ENCODE results near the gene MYLK4.

MYLK4 gene

GRCh38 chr6:2639167-2639566, 111.6 kb downstream of the MYLK4 start:
- Mint-ChIP-seq H3K36me3 (no peaks in the 10 kb centered on the region), H3K27me3 (peaks cover 61% of the 10 kb centered on the region), H3K27ac (no peak overlapping the region), H3K9me3 (no peaks in the 10 kb centered on the region), H3K4me1 (peaks cover 13% of the 10 kb centered on the region), H3K4me3 (no peak overlapping the region)
- ATAC-seq, result no peak

GRCh38 chr6:2636672-2637071, 114.0 kb downstream of the MYLK4 start:
- Mint-ChIP-seq H3K36me3 (no peaks in the 10 kb centered on the region), H3K27ac (no peak overlapping the region), H3K9me3 (no peaks in the 10 kb centered on the region), H3K4me3 (no peak overlapping the region), H3K27me3 (peaks cover 45% of the 10 kb centered on the region), H3K4me1 (peaks cover 13% of the 10 kb centered on the region)
- no peak for ATAC-seq

- Mint-ChIP-seq H3K4me1 (peaks cover 9% of the 10 kb centered on the region), H3K9me3 (no peaks in the 10 kb centered on the region)
Observed at GRCh38 chr6:2635911-2636310, 114.8 kb downstream of the MYLK4 start.

GRCh38 chr6:2634139-2634964, 116.4 kb downstream of the MYLK4 start:
- Mint-ChIP-seq H3K4me1 (peaks cover 6% of the 10 kb centered on the region), H3K36me3 (no peaks in the 10 kb centered on the region), H3K27ac (peak overlapping the region; percentile 67), H3K27me3 (peaks cover 26% of the 10 kb centered on the region), H3K4me3 (peak overlapping the region; percentile 81), H3K9me3 (no peaks in the 10 kb centered on the region)
- peak; percentile 91 for ATAC-seq

More at GRCh38 chr6:2635911-2636310, 114.8 kb downstream of the MYLK4 start:
- no peak overlapping the region for H3K4me3 Mint-ChIP-seq
- H3K27me3 Mint-ChIP-seq, result peaks cover 38% of the 10 kb centered on the region
- no peaks in the 10 kb centered on the region for H3K36me3 Mint-ChIP-seq
- ATAC-seq, result no peak
- no peak overlapping the region for H3K27ac Mint-ChIP-seq

- peaks cover 20% of the 10 kb centered on the region for H3K27me3 Mint-ChIP-seq
- H3K4me1 Mint-ChIP-seq, result peaks cover 6% of the 10 kb centered on the region
- H3K9me3 Mint-ChIP-seq, result no peaks in the 10 kb centered on the region
- peak overlapping the region; percentile 81 for H3K4me3 Mint-ChIP-seq
- no peak for ATAC-seq
- no peaks in the 10 kb centered on the region for H3K36me3 Mint-ChIP-seq
- H3K27ac Mint-ChIP-seq, result peak overlapping the region; percentile 67
Observed at GRCh38 chr6:2633736-2634135, 117.0 kb downstream of the MYLK4 start.

- peaks cover 14% of the 10 kb centered on the region for H3K27me3 Mint-ChIP-seq
- H3K4me3 Mint-ChIP-seq, result no peak overlapping the region
Observed at GRCh38 chr6:2632976-2633584, 117.6 kb downstream of the MYLK4 start.

GRCh38 chr6:2632368-2632767, 118.4 kb downstream of the MYLK4 start:
- H3K9me3 Mint-ChIP-seq, result no peaks in the 10 kb centered on the region
- peaks cover 6% of the 10 kb centered on the region for H3K4me1 Mint-ChIP-seq
- no peak for ATAC-seq
- H3K27ac Mint-ChIP-seq, result no peak overlapping the region
- peaks cover 7% of the 10 kb centered on the region for H3K27me3 Mint-ChIP-seq
- no peak overlapping the region for H3K4me3 Mint-ChIP-seq
- no peaks in the 10 kb centered on the region for H3K36me3 Mint-ChIP-seq

More at GRCh38 chr6:2632976-2633584, 117.6 kb downstream of the MYLK4 start:
- Mint-ChIP-seq H3K4me1 (peaks cover 6% of the 10 kb centered on the region), H3K27ac (no peak overlapping the region), H3K36me3 (no peaks in the 10 kb centered on the region), H3K9me3 (no peaks in the 10 kb centered on the region)
- no peak for ATAC-seq

GRCh38 chr6:2630891-2631571, 119.7 kb downstream of the MYLK4 start:
- no peaks in the 10 kb centered on the region for H3K36me3 Mint-ChIP-seq

GRCh38 chr6:2630359-2630758, 120.4 kb downstream of the MYLK4 start:
- Mint-ChIP-seq H3K36me3 (no peaks in the 10 kb centered on the region), H3K27ac (no peak overlapping the region), H3K4me3 (no peak overlapping the region), H3K27me3 (no peaks in the 10 kb centered on the region), H3K4me1 (peaks cover 6% of the 10 kb centered on the region), H3K9me3 (no peaks in the 10 kb centered on the region)
- ATAC-seq, result no peak

More at GRCh38 chr6:2630891-2631571, 119.7 kb downstream of the MYLK4 start:
- Mint-ChIP-seq H3K4me3 (no peak overlapping the region), H3K27ac (no peak overlapping the region), H3K4me1 (peaks cover 6% of the 10 kb centered on the region), H3K27me3 (no peaks in the 10 kb centered on the region), H3K9me3 (no peaks in the 10 kb centered on the region)
- no peak for ATAC-seq

GRCh38 chr6:2626401-2626800, 124.3 kb downstream of the MYLK4 start:
- Mint-ChIP-seq H3K36me3 (no peaks in the 10 kb centered on the region), H3K4me1 (no peaks in the 10 kb centered on the region), H3K9me3 (no peaks in the 10 kb centered on the region), H3K27ac (no peak overlapping the region), H3K4me3 (no peak overlapping the region), H3K27me3 (peaks cover 11% of the 10 kb centered on the region)
- ATAC-seq, result no peak

- no peak for ATAC-seq
- no peaks in the 10 kb centered on the region for H3K36me3 Mint-ChIP-seq
- peaks cover 13% of the 10 kb centered on the region for H3K27me3 Mint-ChIP-seq
- no peak overlapping the region for H3K27ac Mint-ChIP-seq
- no peak overlapping the region for H3K4me3 Mint-ChIP-seq
- no peaks in the 10 kb centered on the region for H3K4me1 Mint-ChIP-seq
- no peaks in the 10 kb centered on the region for H3K9me3 Mint-ChIP-seq
Observed at GRCh38 chr6:2625581-2625980, 125.1 kb downstream of the MYLK4 start.

- ATAC-seq, result no peak
Observed at GRCh38 chr6:2624177-2624576, 126.5 kb downstream of the MYLK4 start.

GRCh38 chr6:2623295-2623694, 127.4 kb downstream of the MYLK4 start:
- no peak for ATAC-seq
- H3K4me1 Mint-ChIP-seq, result no peaks in the 10 kb centered on the region
- H3K27me3 Mint-ChIP-seq, result peaks cover 32% of the 10 kb centered on the region
- no peak overlapping the region for H3K4me3 Mint-ChIP-seq
- no peaks in the 10 kb centered on the region for H3K36me3 Mint-ChIP-seq
- no peak overlapping the region for H3K27ac Mint-ChIP-seq
- H3K9me3 Mint-ChIP-seq, result no peaks in the 10 kb centered on the region

More at GRCh38 chr6:2624177-2624576, 126.5 kb downstream of the MYLK4 start:
- Mint-ChIP-seq H3K4me3 (no peak overlapping the region), H3K36me3 (no peaks in the 10 kb centered on the region), H3K27ac (no peak overlapping the region), H3K9me3 (no peaks in the 10 kb centered on the region), H3K4me1 (no peaks in the 10 kb centered on the region), H3K27me3 (peaks cover 27% of the 10 kb centered on the region)

GRCh38 chr6:2622671-2623070, 128.1 kb downstream of the MYLK4 start:
- Mint-ChIP-seq H3K4me1 (no peaks in the 10 kb centered on the region), H3K27me3 (peaks cover 32% of the 10 kb centered on the region), H3K36me3 (no peaks in the 10 kb centered on the region), H3K27ac (no peak overlapping the region), H3K9me3 (no peaks in the 10 kb centered on the region), H3K4me3 (no peak overlapping the region)
- no peak for ATAC-seq

GRCh38 chr6:2619651-2620050, 131.1 kb downstream of the MYLK4 start:
- Mint-ChIP-seq H3K27ac (no peak overlapping the region), H3K9me3 (no peaks in the 10 kb centered on the region), H3K27me3 (peaks cover 32% of the 10 kb centered on the region), H3K4me3 (no peak overlapping the region), H3K4me1 (no peaks in the 10 kb centered on the region), H3K36me3 (no peaks in the 10 kb centered on the region)
- ATAC-seq, result no peak

Measured in stimulated activated memory B cell treated with anti-CD40 and anti-IgM and Interleukin-4, amounts not matched to agents 10 μg/mL and 1 μg/mL and 100 μg/mL, for 72 hours (primary cell).